Measurements from ENCODE around the gene UMOD.
"Not testable (repeated sequence)": the region's sequence is repeated elsewhere in the genome, so short reads cannot be mapped to it uniquely, and the experiment has no call there.

The UMOD gene

DNA sequence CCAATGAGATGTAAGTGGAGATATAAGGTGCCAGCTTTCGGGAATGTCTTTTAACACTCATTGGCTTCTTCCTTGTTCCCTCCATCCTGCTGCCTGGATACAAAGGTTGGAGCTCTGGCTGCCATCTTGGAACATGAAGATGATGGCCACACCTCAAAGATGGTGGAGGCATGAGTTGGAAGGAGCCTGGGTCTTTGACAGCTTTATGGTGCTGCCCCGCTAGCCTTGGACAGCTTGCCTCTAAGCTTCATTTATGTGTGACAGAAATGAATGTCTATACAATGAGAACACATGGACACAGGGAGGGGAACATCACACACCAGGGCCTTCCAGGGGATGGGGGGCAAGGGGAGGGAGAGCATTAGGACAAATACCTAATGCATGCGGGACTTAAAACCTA is 38.8 kb downstream of the UMOD start:
- no peak overlapping the region for H3K4me3 ChIP-seq (ENCODE audit: low read depth, low read length)
- no peak for DNase-seq (ENCODE audit: low read depth)
- TF ChIP-seq, protein P1, sequence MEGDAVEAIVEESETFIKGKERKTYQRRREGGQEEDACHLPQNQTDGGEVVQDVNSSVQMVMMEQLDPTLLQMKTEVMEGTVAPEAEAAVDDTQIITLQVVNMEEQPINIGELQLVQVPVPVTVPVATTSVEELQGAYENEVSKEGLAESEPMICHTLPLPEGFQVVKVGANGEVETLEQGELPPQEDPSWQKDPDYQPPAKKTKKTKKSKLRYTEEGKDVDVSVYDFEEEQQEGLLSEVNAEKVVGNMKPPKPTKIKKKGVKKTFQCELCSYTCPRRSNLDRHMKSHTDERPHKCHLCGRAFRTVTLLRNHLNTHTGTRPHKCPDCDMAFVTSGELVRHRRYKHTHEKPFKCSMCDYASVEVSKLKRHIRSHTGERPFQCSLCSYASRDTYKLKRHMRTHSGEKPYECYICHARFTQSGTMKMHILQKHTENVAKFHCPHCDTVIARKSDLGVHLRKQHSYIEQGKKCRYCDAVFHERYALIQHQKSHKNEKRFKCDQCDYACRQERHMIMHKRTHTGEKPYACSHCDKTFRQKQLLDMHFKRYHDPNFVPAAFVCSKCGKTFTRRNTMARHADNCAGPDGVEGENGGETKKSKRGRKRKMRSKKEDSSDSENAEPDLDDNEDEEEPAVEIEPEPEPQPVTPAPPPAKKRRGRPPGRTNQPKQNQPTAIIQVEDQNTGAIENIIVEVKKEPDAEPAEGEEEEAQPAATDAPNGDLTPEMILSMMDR (IDR thresholded peaks at IDR 0.05; ENCODE audit: insufficient read depth, low read depth, low read length, missing control alignments), result no peak

DNA sequence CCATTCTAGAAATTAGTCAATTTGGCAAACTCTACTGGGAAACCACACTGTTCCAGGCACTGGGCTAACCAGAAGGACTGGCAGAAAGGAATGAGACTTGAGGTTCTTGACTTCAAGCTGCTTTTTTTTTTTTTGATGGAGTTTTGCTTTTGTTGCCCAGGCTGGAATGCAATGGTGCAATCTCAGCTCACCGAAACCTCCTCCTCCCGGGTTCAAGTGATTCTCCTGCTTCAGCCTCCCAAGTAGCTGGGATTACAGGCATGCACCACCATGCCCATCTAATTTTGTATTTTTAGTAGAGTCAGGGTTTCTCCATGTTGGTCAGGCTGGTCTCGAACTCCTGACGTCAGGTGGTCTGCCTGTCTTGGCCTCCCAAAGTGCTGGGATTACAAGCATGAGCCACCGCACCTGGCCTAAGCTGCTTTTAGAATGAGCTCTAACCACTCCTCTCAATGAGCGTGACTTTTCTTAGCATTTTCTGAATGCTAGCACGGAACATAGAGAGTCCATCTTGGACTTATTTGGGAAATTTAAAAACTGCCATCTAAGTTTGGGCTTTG is 39.9 kb downstream of the UMOD start:
- not testable (repeated sequence) for H3K4me3 ChIP-seq (ENCODE audit: low read depth, low read length)

DNA sequence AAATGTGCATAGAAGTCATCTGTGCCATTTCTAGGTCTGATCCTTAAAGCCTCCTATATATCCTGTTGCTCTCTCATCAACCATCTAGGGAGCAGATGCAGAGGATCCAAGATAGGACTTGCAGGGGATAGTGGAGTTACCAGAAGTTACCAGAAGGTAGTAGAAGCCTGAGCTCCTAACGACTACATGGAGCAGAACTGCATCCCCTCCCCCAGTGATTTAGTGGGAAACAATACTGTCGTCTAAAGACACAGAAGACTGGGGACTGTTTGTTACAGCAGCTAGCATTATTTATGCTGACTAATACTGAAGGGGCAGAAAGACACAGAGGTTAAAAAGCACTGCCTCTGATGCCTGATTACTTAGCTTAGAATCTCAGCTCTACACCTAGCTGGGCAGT is 41.0 kb downstream of the UMOD start:
- TF ChIP-seq, protein P1 (IDR thresholded peaks at IDR 0.05; ENCODE audit: insufficient read depth, low read depth, low read length, missing control alignments), result no peak
- no peak for DNase-seq (ENCODE audit: low read depth)
- H3K4me3 ChIP-seq (ENCODE audit: low read depth, low read length), result no peak overlapping the region

More for the DNA sequence above, 39.9 kb downstream of the UMOD start:
- not testable (repeated sequence) for DNase-seq (ENCODE audit: low read depth)

DNA sequence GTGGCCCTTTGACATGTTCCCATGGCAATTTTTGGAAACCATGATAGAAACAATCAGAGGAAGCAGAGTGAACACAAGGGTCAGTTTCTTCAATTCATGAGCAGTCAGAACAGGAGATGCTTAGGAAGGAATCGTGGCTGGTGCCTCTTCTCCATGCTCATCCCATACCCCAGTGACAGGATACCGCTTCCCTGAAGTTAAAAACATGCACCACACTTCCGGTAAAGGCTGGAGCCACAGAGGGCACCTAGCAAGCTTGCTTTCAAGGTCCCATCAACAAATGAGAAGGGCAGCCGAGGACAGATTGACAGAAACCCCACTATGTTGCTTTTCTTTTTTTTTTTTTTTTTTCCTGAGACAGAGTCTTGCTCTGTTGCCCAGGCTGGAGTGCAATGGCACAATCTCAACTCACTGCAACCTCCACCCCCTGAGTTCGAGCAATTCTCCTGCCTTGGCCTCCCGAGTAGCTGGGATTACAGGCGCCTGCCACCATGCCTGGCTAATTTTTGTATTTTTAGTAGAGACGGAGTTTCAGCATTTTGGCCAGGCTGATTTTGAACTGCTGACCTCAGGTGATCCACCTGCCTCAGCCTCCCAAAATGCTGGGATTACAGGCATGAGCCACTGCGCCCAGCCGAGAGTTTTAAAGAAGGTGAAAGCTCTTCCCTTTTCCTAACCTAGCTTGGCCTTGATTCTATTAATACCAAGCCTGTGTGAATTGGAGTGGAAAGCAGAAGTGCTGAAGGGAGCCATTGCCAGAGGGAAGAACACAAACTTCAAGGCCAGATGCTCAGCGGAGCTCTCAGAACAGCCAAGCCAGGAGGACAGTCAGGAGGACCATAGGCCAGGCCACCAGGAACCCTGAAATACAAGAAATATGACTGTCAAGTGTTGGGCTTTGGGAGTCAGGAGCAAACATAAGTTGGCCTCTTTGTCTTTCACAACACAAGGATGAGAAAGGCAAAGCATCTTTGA is 41.8 kb downstream of the UMOD start:
- TF ChIP-seq, protein P1 (IDR thresholded peaks at IDR 0.05; ENCODE audit: insufficient read depth, low read depth, low read length, missing control alignments), result no peak
- H3K4me3 ChIP-seq (ENCODE audit: low read depth, low read length), result no peak overlapping the region
- no peak for DNase-seq (ENCODE audit: low read depth)

DNA sequence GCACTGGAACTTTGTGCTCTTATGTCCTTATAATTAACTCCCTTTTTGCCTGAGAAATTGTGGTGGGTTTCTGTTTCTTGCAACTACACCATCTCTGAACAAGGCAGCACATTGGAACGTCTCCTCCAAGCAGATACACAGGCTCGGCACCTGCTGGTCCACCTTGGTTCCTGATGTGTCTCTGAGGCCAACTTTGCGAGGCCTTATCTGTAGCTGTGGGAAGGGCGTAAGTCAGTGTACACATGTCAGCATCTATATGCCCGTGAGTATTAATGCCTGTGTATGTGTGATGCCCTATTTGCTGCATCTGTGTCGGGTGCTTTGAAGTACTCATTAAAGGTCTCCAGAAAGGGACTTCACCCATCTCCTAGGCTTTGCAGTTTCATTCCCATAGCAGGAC is 42.7 kb downstream of the UMOD start:
- H3K4me3 ChIP-seq (ENCODE audit: low read depth, low read length), result no peak overlapping the region
- TF ChIP-seq, protein P1 (IDR thresholded peaks at IDR 0.05; ENCODE audit: insufficient read depth, low read depth, low read length, missing control alignments), result no peak
- no peak for DNase-seq (ENCODE audit: low read depth)

DNA sequence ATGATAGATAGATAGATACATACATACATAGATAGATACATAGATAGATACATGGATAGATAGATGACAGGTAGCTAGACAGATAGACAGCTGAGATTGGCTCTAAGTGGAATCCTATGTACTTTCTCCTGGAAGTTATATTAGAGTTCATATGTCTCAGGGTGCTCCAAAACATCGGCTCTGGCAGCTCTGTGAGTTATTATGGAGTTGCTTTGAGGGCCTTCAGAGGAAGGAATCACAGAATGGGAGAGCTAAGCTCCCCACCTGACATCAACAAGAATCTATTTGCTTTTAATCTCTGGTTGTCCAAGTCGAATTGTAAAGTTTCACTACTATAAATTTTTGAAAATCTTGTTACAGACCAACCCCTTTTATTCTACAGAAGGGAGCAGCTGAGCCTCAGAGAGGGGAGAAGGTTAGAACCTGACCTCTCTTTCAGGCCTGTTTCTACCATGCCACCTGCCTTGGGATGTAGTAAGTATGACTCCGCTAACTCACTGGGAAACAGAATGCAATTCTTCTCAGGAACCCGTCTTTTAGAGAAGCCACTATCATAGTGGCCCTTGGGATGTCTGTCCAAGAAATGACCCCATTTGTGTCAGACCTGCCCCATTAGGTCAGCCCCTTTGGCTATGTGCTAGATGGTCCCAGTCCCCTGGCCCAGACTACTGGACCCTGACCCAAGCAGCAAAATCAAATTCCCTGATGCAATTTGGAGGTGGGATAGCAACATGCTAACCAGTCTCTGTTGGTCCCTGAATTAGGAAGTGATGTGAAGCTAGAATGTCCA is 43.5 kb downstream of the UMOD start:
- no peak overlapping the region for H3K4me3 ChIP-seq (ENCODE audit: low read depth, low read length)
- TF ChIP-seq, protein P1 (IDR thresholded peaks at IDR 0.05; ENCODE audit: insufficient read depth, low read depth, low read length, missing control alignments), result no peak
- no peak for DNase-seq (ENCODE audit: low read depth)

DNA sequence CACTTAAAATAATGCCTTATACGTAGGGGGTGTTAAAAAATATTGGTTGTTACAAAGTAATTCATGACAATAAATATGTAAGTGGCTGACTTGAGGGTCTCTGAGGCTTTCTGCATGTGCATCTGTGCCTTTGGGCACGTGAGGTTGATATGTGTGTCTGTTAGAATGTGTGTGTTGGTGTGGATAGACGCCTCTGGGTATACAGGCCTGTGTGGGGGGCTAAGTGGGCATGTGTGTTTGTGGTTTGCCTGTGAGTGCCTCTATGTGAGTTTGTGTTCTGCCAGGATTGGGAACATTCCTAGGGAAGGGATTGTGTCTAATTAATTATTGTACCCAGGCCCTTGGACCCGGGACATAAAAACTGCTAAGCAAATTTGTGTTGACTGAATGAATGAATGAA is 44.2 kb downstream of the UMOD start:
- DNase-seq (ENCODE audit: low read depth), result no peak
- no peak overlapping the region for H3K4me3 ChIP-seq (ENCODE audit: low read depth, low read length)
- TF ChIP-seq, protein P1 (IDR thresholded peaks at IDR 0.05; ENCODE audit: insufficient read depth, low read depth, low read length, missing control alignments), result no peak

All from GM12865 (cell line).